Glutamatergic neuron (in vitro differentiated cells): ENCODE data around the gene ADAM22. TPM values are rescaled to one million over a fixed set of nuclear protein-coding genes. Genes with fewer than 3 reads are reported as not detected.

ENCODE experiments used
- DNase-seq: peaks from one replicate; pipeline ENCODE4 v3.0.0; 2022
- H3K27ac Mint-ChIP-seq: one replicate; pipeline ENCODE4 v1.8.0; 2020; ENCODE audit warnings: mild to moderate bottlenecking, mixed read lengths, inconsistent platforms; ENCODE audit not compliant: unreplicated experiment
- H3K27me3 Mint-ChIP-seq: one replicate; pipeline ENCODE4 v1.8.0; 2020; ENCODE audit warnings: mild to moderate bottlenecking, moderate library complexity, mixed read lengths, inconsistent platforms; ENCODE audit not compliant: unreplicated experiment
- H3K36me3 Mint-ChIP-seq: one replicate; pipeline ENCODE4 v1.8.0; 2020; ENCODE audit warnings: mild to moderate bottlenecking, mixed read lengths, inconsistent platforms; ENCODE audit not compliant: unreplicated experiment
- H3K4me1 Mint-ChIP-seq: one replicate; pipeline ENCODE4 v1.8.0; 2020; ENCODE audit warnings: mild to moderate bottlenecking, low read depth, mixed read lengths, inconsistent platforms; ENCODE audit not compliant: unreplicated experiment
- H3K4me3 Mint-ChIP-seq: one replicate; pipeline ENCODE4 v1.8.0; 2020; ENCODE audit warnings: mild to moderate bottlenecking, mixed read lengths, inconsistent platforms; ENCODE audit not compliant: unreplicated experiment
- H3K9me3 Mint-ChIP-seq: one replicate; pipeline ENCODE4 v1.8.0; 2020; ENCODE audit warnings: mild to moderate bottlenecking, moderate library complexity, mixed read lengths, inconsistent platforms; ENCODE audit not compliant: unreplicated experiment
- total RNA-seq: library from RNA; stranded (reverse); fragmentation: NEBNext Ultra II Directional; extraction: Animal tissue kit (Norgen Biotek cat#: 25700); gene quantifications from one replicate; pipeline ENCODE4 v1.2.1, GENCODE V29; 2021; ENCODE audit not compliant: unreplicated experiment
- TF ChIP-seq, protein P1 (sequence below): fragments of 200-600 bp; sonication (generic); IDR thresholded peaks from one replicate; pipeline ENCODE4 v1.5.0; 2021; ENCODE audit not compliant: partially characterized antibody, unreplicated experiment

ADAM22 gene
- total RNA-seq, 1 donor from 2014 or later = 91.9 TPM

GRCh38 chr7:88115816-88116215, 181.8 kb downstream of the ADAM22 start:
- Mint-ChIP-seq H3K27me3 (no peaks in the 10 kb centered on the region), H3K9me3 (no peaks in the 10 kb centered on the region), H3K36me3 (no peaks in the 10 kb centered on the region), H3K27ac (no peak overlapping the region), H3K4me3 (no peak overlapping the region), H3K4me1 (peaks cover 24% of the 10 kb centered on the region)
- no peak for DNase-seq
- TF ChIP-seq, protein P1, sequence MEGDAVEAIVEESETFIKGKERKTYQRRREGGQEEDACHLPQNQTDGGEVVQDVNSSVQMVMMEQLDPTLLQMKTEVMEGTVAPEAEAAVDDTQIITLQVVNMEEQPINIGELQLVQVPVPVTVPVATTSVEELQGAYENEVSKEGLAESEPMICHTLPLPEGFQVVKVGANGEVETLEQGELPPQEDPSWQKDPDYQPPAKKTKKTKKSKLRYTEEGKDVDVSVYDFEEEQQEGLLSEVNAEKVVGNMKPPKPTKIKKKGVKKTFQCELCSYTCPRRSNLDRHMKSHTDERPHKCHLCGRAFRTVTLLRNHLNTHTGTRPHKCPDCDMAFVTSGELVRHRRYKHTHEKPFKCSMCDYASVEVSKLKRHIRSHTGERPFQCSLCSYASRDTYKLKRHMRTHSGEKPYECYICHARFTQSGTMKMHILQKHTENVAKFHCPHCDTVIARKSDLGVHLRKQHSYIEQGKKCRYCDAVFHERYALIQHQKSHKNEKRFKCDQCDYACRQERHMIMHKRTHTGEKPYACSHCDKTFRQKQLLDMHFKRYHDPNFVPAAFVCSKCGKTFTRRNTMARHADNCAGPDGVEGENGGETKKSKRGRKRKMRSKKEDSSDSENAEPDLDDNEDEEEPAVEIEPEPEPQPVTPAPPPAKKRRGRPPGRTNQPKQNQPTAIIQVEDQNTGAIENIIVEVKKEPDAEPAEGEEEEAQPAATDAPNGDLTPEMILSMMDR = no peak

DNA sequence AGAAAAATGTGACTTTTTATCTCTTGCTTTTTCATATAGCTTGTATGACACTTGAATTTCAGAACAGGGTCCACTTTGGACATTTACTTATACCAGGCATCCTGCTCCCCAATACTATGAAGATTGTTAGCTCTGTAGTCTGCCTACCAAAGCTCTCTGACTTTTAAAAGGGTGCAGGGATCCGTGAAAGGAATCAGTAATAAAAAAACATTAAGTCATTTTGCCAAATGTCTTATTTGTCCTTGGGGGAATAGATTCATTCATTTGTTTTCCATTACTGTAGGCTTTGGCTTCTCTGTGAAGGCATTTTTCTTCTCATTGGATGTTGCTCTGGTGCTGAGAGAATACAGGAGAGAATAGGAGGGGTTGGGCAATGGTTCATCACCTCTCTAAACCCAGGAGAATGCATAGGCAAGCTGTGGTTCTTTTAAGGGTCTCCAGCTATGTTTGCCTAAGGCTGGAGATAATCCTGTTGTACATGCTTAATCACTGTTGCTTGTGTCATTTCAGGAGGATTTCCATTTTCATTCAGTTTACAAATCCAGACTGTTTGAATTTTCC, 182.3 kb downstream of the ADAM22 start:
- no peaks in the 10 kb centered on the region for H3K36me3 Mint-ChIP-seq
- TF ChIP-seq, protein P1 = no peak
- no peak for DNase-seq
- H3K27me3 Mint-ChIP-seq = no peaks in the 10 kb centered on the region
- no peaks in the 10 kb centered on the region for H3K9me3 Mint-ChIP-seq
- H3K4me3 Mint-ChIP-seq = no peak overlapping the region
- peaks cover 22% of the 10 kb centered on the region for H3K4me1 Mint-ChIP-seq
- H3K27ac Mint-ChIP-seq = no peak overlapping the region

- H3K36me3 Mint-ChIP-seq = no peaks in the 10 kb centered on the region
These were observed 183.3 kb downstream of the ADAM22 start for GRCh38 chr7:88117325-88117724.

DNA sequence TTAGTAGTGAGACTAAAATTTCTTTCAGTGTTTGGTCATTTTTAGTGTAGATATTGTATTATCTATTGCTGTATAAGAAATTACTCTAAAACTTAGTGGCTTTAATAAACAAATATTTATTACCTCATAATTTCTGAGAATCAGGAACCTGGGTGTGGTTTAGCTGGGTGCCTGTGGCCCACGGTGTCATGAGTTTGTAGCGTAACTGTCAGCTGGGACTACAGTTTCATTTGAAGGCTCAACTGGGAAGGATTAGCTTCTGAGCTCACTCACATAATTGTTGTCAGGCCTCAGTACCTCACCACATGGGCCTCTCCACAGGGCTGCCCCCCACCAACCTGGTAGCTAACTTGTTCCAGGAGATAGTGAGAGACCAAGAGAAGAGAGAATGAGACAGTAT, 187.3 kb downstream of the ADAM22 start:
- TF ChIP-seq, protein P1 = no peak
- H3K36me3 Mint-ChIP-seq = no peaks in the 10 kb centered on the region
- no peaks in the 10 kb centered on the region for H3K27me3 Mint-ChIP-seq
- no peak for DNase-seq
- no peak overlapping the region for H3K4me3 Mint-ChIP-seq
- no peak overlapping the region for H3K27ac Mint-ChIP-seq
- peaks cover 8% of the 10 kb centered on the region for H3K4me1 Mint-ChIP-seq
- H3K9me3 Mint-ChIP-seq = no peaks in the 10 kb centered on the region

More at GRCh38 chr7:88117325-88117724, 183.3 kb downstream of the ADAM22 start:
- peaks cover 17% of the 10 kb centered on the region for H3K4me1 Mint-ChIP-seq
- H3K27ac Mint-ChIP-seq = no peak overlapping the region
- TF ChIP-seq, protein P1 = no peak
- H3K27me3 Mint-ChIP-seq = no peaks in the 10 kb centered on the region
- no peak for DNase-seq
- H3K9me3 Mint-ChIP-seq = no peaks in the 10 kb centered on the region
- no peak overlapping the region for H3K4me3 Mint-ChIP-seq

- TF ChIP-seq, protein P1 = no peak
- peaks cover 4% of the 10 kb centered on the region for H3K4me1 Mint-ChIP-seq
- H3K9me3 Mint-ChIP-seq = no peaks in the 10 kb centered on the region
- H3K4me3 Mint-ChIP-seq = no peak overlapping the region
- H3K27ac Mint-ChIP-seq = no peak overlapping the region
- no peak for DNase-seq
- no peaks in the 10 kb centered on the region for H3K36me3 Mint-ChIP-seq
- H3K27me3 Mint-ChIP-seq = peaks cover 2% of the 10 kb centered on the region
These were observed 193.7 kb downstream of the ADAM22 start for GRCh38 chr7:88127637-88128290.
